Fibroblast of skin of scalp (primary cell): Measurements from ENCODE around the gene DCLRE1C.
"Not testable (repeated sequence)": the region's sequence is repeated elsewhere in the genome, so short reads cannot be mapped to it uniquely, and the experiment has no call there.

Source experiments
- DNase-seq: peaks from one replicate; pipeline ENCODE4 v3.0.0-alpha.2; 2013

The DCLRE1C gene

DNA sequence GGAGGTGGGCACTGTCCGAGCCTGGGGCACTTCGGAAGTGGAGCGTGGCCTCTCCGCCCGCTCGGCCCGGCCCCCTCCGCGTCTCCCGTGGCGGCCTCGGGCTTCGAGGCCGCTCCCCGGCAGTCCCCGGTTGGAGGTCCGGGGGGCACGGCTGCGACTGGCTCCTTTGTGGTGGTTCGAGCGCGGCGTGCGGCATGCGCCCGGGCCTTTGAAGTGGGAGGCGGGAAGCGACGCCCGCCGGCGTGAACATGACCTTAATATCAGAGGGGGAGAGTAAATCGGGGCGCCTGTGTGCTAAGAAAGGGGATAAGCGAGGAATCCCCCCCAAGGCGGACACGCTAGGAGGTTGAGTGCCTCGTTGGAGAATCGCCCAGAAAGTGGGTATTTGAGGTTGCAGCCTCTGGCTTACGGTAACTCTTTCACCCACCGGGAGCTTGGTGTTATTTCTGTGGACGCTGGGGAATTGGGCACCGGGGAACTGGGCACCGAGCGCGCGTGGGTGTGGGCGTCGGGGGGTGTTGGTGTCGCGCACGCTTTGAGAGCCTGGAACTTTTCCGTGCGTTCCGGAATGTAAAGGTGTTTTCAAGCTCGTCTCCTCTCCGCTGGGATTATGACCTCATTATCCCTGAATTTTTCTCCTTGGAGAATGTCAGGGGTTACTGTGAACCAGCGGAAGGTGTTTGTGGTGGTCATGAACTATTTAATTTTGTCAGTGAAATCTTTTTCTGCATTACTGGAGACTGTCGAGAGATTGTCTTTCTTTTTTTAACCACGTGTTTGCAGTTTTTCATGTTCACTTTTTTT, 74.6 kb downstream of the DCLRE1C start:
- DNase-seq: peak; percentile 13

DNA sequence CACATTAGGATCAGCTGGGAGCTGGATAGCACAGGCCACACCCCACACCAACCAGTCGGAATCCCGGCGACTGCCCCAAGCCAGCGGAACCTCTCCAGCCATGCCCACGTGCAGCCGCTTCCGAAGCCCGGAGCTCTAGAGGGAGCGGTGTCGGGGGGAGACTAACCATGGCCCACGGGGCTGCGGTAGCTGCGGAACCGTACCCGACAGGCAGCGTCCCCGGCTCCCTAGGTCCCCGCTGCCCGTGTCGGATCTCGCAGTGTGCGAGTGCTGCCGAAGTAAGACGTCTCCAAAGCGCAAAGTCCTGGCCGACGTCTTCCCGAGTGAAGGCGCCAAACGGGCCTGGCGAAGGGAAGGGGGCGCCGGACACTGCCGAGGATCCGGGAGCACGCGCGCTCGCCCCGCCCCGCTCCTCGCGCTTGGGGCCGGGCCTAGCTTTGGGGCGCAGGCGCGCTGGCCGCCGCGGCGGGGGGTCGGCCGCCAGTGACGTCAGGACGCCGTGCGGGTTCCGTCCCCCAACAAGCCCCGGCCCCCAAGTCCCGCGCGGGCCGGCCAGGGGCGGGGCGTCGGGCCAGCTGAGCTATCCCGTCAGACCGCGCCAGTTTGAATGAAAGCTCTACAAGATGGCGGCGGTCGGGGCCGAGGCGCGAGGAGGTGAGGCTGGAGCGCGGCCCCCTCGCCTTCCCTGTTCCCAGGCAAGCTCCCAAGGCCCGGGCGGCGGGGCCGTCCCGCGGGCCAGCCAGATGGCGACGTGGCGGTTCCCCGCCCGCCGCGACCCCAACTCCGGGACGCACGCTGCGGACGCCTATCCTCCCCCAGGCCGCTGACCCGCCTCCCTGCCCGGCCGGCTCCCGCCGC, 75.4 kb downstream of the DCLRE1C start, which contains the start of gene SUV39H2:
TSS of gene SUV39H2 (plus strand) at position 601 of the 858 bp plus-strand sequence. CDS start at position 624, 23 bp downstream.
- DNase-seq: peak; percentile 96

DNA sequence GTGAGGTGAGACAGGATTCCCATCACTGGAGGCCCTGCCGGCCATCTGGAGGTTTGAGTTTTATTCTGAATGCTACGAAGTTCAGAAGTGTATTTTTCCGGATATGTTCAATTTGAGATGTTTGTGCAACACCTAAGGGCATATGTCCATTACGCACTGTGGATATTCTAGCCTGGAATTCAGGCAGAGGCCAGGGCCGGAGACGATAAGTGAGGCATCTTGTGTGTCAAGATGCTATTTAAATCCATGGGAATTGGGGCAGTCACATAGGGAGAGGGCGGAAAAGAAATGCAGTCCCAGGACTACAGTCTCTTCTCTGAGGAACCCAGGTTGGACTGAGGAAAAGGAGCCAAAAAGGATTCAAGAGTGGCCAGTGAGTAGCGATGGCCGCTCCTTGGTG, 77.1 kb downstream of the DCLRE1C start:
- no peak for DNase-seq

DNA sequence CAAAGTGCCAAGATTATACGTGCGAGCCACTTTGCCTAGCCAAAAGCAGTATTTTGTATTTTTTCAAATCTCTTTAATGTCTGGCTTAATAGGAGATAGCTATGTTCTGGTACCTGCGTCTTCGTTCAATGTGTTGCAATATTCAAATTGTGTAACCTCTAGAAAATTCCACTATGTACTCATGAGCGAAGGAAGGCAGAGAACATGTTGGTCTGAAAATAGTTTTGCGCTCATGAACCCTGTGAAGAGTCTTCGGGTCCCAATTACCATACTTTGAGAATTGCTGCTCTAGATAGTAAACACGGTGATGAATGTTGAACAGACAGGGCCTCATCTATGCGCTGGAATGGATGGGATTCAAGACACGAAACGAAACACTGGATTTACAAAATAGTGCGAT, 78.0 kb downstream of the DCLRE1C start:
- DNase-seq: no peak

DNA sequence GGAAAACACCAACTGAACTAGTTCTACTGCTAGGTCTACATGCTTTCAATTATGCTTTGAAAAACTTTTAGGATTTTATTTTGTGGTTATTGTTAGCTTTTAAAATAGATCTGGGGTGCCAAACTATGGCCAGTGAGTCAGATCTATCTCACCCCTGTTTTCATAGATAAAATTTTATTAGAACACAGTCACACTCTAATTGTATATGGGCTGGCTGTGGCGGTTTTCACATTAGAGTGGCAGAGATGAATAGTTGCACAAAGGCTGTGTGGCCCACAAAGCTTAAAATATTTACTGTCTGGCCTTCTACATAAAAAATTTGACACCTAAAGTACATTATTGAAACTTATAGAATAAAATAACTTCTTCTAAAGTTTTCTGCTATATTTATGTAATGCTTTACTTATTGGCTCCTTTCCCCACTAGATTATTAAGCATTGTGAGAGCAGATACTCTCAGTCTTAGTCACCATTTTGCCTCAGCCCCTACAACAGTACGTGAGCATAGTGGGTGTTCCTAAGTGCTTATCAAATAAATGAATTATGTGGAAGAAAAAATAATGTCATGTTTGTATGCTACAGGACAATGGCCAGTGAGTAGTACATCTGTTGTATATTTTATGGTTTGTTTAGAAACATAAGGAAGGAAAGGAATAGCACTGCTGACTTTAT, 80.7 kb downstream of the DCLRE1C start:
- peak; percentile 62 for DNase-seq

DNA sequence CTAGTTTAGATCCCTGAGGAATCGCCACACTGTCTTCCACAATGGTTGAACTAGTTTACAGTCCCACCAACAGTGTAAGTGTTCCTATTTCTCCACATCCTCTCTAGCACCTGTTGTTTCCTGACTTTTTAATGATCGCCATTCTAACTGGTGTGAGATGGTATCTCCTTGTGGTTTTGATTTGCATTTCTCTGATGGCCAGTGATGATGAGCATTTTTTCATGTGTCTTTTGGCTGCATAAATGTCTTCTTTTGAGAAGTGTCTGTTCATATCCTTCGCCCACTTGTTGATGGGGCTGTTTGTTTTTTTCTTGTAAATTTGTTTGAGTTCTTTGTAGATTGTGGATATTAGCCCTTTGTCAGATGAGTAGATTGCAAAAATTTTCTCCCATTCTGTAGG, 89.0 kb downstream of the DCLRE1C start:
- DNase-seq: not testable (repeated sequence)

DNA sequence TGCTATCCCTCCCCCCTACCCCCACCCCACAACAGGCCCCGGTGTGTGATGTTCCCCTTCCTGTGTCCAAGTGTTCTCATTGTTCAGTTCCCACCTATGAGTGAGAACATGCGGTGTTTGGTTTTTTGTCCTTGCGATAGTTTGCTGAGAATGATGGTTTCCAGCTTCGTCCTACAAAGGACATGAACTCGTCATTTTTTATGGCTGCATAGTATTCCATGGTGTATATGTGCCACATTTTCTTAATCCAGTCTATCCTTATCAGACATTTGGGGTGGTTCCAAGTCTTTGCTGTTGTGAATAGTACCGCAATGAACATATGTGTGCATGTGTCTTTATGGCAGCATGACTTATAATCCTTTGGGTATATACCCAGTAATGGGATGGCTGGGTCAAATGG, 89.4 kb downstream of the DCLRE1C start:
- DNase-seq: not testable (repeated sequence)

DNA sequence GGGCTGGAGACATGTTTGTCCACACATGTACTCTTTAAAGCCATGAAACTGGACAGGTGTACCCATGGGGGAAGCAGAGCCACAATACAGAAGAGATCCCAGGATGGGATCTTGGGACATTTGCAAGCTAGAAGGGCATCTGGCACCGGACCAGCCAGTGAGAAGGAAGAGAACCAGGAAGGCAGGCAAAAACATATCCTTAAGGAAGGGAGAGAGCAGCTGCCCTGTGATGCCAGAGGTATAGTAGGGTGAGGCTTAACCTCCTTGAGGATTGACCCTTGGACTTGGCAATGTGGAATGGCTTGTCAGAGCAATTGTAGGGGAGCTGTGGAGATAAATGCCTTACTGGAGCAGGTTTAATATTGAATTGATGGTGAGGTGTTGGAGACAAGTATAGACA, 93.1 kb downstream of the DCLRE1C start:
- no peak for DNase-seq

DNA sequence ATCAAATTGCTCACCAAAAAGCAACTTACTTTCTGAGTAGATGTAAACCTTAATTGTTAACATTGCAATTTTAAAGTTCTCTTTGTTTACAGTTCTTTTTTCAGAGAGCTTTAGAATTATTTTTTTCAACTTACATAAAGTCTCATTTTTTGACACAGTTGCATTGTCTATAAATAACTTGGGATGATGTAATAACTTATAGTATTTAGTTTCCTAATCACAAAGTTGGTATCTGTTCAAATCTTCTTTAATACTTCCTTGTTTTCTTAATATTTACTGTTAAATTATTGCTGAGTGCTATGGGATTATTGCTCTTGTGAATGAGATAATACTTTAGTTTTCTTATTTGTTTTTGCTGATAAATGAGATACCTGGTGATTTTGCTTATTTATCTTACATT, 94.1 kb downstream of the DCLRE1C start:
- DNase-seq: no peak

DNA sequence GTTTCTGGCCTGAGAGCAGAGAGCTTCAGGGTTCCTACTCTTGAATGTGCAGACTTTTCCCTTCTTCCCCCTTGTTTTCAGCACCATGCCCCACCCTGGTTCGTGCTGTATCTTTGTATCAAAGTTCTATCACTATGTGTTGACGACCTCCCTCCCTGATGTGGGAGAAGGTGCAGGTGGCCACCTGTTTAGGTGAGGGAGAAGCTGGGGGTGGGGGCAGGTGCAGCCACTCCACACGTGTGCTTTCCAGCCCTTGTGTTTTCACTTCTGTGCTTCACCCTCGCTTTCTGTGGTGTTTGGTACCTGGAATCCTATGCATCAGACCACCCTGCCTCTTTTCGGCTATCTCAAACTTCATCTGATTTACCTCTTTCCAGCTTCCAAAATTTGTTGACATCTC, 94.9 kb downstream of the DCLRE1C start:
- no peak for DNase-seq

DNA sequence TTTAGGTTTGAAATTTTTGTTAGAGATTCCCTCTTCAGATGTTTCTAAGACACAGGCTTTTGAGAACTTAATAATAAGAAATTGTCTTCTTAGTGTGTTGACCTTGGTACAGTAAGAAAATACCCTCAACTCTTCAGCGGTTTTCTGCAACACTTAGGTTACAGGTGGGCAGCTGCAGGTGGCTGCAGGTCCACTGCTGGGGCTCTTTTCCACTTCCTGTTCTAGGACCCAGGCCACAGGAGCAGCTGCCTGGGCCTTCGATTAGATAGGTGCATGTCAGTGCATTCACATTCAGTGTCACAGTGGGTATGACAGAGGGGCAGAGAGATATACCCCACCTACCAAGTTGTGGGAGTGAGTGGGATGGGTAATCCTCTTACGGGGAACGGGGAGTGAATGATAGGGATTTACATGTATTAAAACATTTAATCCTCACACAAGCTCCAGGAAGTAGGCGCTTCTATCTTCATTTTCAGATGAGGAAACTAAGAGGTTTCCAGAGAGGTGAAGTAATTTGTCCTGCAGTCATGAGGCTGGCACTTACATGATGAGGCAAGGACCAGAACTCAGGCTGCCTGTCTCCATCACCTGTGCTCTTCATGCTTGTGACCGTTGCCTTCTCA, 95.4 kb downstream of the DCLRE1C start:
- no peak for DNase-seq

DNA sequence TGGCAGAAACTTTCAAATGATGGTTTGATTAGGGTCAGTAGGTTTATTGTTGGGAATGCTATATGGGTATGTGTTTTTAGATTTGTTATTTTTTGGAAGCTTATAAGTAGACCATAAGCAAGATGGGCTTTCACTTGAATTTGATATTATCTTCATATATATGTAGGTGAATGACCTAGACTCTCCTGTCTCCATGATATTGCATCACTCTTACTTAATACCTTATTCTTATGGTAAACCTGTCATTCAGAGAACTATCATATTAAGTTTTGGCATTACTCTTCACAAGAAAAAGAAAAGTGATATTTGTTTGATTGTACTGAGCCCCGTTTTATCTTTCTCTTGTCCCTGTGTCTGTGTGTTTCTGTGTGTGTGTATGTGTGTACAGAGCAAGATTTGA, 98.4 kb downstream of the DCLRE1C start:
- no peak for DNase-seq

DNA sequence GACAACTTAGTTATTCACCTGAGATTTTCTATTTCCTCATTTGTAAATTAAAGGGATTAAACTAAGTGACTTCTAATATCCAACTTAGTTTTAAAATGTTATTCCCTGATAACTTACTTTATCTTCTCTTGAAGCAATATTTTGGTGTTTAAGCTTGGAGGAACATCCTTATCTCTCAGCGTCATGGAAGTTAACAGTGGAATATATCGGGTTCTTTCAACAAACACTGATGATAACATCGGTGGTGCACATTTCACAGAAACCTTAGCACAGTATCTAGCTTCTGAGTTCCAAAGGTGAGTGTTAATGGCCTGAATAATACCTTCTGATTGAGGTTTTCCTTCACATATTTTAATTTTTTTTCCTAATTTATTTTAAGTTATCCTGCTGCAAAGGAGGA, 101.7 kb downstream of the DCLRE1C start:
- no peak for DNase-seq
